GM10847 (cell line): ENCODE results near the gene RCSD1.

Experiments
- POLR2A ChIP-seq: IDR thresholded peaks from 2 replicates; pipeline ENCODE4 v1.6.1; 2011; ENCODE audit not compliant: insufficient read length; ENCODE audit errors: extremely low read depth

RCSD1 gene

GRCh38 chr1:167698313-167698712, 68.3 kb downstream of the RCSD1 start:
- TF ChIP-seq POLR2A: no peak

GRCh38 chr1:167701510-167701909, 71.5 kb downstream of the RCSD1 start:
- no peak for TF ChIP-seq POLR2A

- no peak for TF ChIP-seq POLR2A
Observed at GRCh38 chr1:167703557-167703956, 73.5 kb downstream of the RCSD1 start.

- TF ChIP-seq POLR2A: no peak
Observed at GRCh38 chr1:167704715-167705114, 74.7 kb downstream of the RCSD1 start.

DNA sequence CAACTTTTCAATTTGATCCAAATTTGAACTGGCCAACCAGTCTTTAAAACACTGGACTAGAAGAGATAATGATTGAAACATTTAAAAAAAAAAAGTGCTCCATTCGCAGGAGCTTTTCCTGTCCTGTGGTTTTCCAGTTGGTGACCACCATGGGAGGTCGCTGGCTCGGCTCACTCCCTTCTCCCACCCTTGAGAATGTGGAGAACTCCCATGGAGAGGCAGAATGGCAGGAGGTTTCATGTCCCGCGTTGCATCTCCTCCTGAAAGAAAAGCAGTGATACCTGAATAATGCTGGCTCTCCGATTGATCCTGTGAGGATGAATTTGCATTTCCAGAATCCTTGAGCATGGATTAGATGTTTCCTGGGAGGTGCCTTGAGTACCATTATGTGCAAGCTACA, 75.2 kb downstream of the RCSD1 start:
- no peak for TF ChIP-seq POLR2A

DNA sequence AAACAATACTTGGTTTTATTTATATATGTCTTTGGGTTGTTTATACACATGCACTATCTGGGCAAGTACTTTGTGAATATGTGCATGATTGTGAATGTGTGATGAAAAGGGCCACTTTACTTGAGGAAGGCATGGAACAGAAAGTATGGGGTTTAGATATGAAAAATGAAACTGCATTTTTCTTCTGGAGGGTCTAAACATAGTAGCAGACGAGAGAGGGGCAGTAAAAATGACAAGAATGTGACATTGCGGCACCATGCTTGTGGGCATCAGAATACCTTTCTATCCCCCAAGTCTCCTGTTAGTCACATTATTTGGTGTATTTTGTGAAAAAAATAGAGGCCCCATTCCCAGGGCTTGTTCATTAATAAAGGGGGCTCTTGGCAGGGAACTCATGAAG, 76.3 kb downstream of the RCSD1 start:
- TF ChIP-seq POLR2A: no peak

GRCh38 chr1:167706931-167707877, 77.2 kb downstream of the RCSD1 start:
- no peak for TF ChIP-seq POLR2A

GRCh38 chr1:167707942-167708341, 77.9 kb downstream of the RCSD1 start:
- TF ChIP-seq POLR2A: no peak

DNA sequence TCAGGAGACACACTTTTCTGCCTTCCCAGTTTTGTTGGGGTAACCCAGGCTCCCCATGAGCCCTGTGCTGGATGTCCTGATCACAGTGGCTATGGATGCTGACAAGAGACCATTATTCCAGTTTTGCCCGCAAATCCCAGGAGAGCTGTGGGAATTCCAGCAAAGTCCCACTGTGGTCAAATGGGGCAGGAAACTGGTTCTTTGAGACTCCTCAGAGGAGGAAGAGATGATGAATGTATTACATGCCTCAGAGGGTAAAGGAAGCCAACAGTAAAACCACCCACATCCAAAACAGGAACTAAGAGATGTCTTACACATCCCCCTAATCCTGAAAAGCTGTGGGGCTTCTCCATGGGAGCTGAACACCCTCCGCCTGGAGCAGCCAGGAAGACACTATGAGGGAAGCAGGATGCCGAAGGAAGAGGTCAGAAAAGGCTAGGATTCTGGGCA, 78.9 kb downstream of the RCSD1 start:
- no peak for TF ChIP-seq POLR2A

DNA sequence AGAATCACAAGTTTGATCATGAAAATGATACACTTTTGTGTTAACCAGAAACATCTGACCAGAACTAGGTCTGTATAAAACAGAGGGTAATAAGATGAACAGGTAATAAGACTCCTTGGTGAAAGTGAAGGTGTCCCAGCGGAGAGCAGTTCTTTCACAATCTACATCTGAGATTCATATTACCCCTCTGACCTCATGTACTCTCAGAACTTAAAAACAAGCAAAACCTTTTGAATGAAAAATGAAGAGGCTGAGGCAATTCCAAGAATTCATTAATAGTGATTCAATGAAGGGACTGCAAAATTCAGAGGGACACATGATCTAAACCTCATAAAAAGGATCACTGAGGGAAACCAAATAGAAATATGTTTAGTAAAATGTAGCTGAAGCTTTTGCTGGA, 80.8 kb downstream of the RCSD1 start:
- no peak for TF ChIP-seq POLR2A

DNA sequence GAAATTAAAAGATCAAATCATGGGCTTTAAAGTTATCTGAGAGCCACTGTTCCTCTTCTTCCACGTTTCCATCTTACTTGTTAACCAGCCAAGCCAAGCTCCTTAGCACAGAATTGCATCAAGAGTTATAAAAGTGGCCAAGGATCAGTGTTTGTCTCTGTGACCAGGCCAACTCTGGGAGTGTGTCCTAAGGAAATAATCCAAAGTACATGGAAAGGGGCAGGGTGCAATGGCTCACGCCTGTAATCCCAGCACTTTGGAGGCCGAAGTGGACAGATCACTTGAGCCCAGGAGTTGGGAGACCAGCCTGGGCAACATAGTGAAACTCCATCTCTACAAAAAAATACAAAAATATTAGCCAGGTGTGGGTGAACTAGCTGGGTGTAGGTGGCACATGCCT, 81.8 kb downstream of the RCSD1 start:
- TF ChIP-seq POLR2A: no peak

GRCh38 chr1:167713330-167714081, 83.5 kb downstream of the RCSD1 start:
- no peak for TF ChIP-seq POLR2A

- no peak for TF ChIP-seq POLR2A
Observed at GRCh38 chr1:167714098-167714438, 84.0 kb downstream of the RCSD1 start.

- TF ChIP-seq POLR2A: peak; percentile 29
Observed at GRCh38 chr1:167714439-167715156, 84.6 kb downstream of the RCSD1 start.

- TF ChIP-seq POLR2A: no peak
Observed at GRCh38 chr1:167715157-167715999, 85.3 kb downstream of the RCSD1 start.
